Loucy (cell line): ENCODE results near the gene VCAN.

Experiments used
- EZH2phosphoT487 ChIP-seq: fragments of 200-600 bp; IDR thresholded peaks from 2 replicates; pipeline ENCODE4 v1.6.1; 2018; ENCODE audit warnings: antibody characterized with exemption, mild to moderate bottlenecking, moderate library complexity, borderline replicate concordance
- TF ChIP-seq, protein P1 (sequence below): fragments of 200-600 bp; sonication (generic); conservative IDR thresholded peaks from 2 replicates; pipeline ENCODE4 v1.5.1; 2014; ENCODE audit warnings: mild to moderate bottlenecking, antibody characterized with exemption, low read length

DNA sequence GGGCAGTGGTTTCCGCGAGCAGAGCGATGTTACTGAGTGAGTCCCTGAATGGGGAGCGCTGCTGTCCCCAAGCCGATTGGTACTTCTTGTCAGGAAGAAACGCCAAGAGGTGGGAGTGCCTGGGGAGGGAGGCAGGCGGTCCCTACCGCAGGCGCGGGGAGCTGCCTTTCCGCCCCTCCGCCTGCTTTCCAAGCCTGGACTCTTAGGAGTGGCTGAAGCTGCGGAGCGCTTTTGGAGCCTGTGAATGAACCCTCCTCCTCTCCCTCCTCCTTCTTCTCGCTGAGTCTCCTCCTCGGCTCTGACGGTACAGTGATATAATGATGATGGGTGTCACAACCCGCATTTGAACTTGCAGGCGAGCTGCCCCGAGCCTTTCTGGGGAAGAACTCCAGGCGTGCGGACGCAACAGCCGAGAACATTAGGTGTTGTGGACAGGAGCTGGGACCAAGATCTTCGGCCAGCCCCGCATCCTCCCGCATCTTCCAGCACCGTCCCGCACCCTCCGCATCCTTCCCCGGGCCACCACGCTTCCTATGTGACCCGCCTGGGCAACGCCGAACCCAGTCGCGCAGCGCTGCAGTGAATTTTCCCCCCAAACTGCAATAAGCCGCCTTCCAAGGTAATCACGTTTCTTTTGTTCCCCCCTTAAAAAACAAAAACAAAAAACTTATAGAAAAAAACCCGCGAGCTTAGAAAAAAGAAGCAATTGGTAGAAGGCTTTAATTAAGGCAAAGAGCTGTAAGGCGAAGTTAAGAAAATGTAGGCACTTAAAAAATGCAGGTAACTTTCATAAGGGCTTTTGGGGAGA, at the start of gene VCAN:
- TF ChIP-seq, protein P1, sequence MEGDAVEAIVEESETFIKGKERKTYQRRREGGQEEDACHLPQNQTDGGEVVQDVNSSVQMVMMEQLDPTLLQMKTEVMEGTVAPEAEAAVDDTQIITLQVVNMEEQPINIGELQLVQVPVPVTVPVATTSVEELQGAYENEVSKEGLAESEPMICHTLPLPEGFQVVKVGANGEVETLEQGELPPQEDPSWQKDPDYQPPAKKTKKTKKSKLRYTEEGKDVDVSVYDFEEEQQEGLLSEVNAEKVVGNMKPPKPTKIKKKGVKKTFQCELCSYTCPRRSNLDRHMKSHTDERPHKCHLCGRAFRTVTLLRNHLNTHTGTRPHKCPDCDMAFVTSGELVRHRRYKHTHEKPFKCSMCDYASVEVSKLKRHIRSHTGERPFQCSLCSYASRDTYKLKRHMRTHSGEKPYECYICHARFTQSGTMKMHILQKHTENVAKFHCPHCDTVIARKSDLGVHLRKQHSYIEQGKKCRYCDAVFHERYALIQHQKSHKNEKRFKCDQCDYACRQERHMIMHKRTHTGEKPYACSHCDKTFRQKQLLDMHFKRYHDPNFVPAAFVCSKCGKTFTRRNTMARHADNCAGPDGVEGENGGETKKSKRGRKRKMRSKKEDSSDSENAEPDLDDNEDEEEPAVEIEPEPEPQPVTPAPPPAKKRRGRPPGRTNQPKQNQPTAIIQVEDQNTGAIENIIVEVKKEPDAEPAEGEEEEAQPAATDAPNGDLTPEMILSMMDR, result no peak
- TF ChIP-seq EZH2phosphoT487, result no peak
